Neutrophil (primary cell): ENCODE measurements around the gene METRNL.

Experiments used
- H3K27ac ChIP-seq: fragments of 200-600 bp; sonication (generic); 2 replicates; pipeline ENCODE4 v1.5.1; 2016; ENCODE audit warnings: mild to moderate bottlenecking, moderate library complexity
- H3K27me3 ChIP-seq: fragments of 200-600 bp; sonication (generic); 2 replicates; pipeline ENCODE4 v1.6.0; 2016; ENCODE audit warnings: mild to moderate bottlenecking
- H3K36me3 ChIP-seq: fragments of 200-600 bp; sonication (generic); 2 replicates; pipeline ENCODE4 v1.5.1; 2017
- H3K4me1 ChIP-seq, 2 experiments: fragments of 200-600 bp in 1 of 2; sonication (generic) in 1 of 2; 1 replicate in 1 of 2; 2 replicates in 1 of 2; pipeline versions ENCODE4 v1.5.1 to v1.6.1; 2013 to 2016; ENCODE audit warnings: low read depth in 1 of 2, low read length in 1 of 2, mild to moderate bottlenecking in 1 of 2, moderate library complexity in 1 of 2; ENCODE audit not compliant: control insufficient read depth in 1 of 2, insufficient read depth in 1 of 2
- H3K4me3 ChIP-seq, 2 experiments: fragments of 200-600 bp in 1 of 2; sonication (generic) in 1 of 2; 1 replicate in 1 of 2; 2 replicates in 1 of 2; pipeline ENCODE4 v1.5.1; 2013 to 2016; ENCODE audit warnings: low read depth in 1 of 2, low read length in 1 of 2, mild to moderate bottlenecking in 1 of 2, moderate library complexity in 1 of 2
- H3K9me3 ChIP-seq: fragments of 200-600 bp; sonication (generic); 2 replicates; pipeline ENCODE4 v1.5.1; 2016
- TF ChIP-seq, protein P1 (sequence below): fragments of 200-600 bp; sonication (generic); IDR thresholded peaks from 2 replicates; pipeline ENCODE4 v1.5.1; 2016; ENCODE audit warnings: antibody characterized with exemption

The METRNL gene

DNA sequence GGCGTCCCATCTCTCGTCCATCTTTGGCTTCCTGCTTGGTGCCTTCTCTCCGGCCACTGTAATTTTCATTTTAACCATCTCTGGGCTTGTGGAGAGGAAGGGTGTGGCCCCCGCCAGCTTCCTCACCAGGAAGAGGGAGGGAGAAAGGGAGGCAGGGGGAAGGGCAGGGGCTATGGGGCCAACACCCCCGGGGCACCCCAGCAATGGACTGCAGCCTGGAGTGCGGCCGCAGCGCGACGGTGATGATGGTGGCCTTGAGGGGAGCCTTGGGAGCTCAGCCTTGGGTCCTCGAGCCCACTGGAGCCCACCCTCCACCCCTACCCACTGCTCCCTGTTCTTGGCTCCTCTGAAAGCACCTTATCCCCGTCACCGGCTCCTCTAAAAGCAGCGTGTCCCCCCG lies 9.5 kb downstream of the METRNL start:
- TF ChIP-seq, protein P1, sequence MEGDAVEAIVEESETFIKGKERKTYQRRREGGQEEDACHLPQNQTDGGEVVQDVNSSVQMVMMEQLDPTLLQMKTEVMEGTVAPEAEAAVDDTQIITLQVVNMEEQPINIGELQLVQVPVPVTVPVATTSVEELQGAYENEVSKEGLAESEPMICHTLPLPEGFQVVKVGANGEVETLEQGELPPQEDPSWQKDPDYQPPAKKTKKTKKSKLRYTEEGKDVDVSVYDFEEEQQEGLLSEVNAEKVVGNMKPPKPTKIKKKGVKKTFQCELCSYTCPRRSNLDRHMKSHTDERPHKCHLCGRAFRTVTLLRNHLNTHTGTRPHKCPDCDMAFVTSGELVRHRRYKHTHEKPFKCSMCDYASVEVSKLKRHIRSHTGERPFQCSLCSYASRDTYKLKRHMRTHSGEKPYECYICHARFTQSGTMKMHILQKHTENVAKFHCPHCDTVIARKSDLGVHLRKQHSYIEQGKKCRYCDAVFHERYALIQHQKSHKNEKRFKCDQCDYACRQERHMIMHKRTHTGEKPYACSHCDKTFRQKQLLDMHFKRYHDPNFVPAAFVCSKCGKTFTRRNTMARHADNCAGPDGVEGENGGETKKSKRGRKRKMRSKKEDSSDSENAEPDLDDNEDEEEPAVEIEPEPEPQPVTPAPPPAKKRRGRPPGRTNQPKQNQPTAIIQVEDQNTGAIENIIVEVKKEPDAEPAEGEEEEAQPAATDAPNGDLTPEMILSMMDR, result no peak
- H3K4me3 ChIP-seq, result no peak overlapping the region
- peaks cover 7% of the 10 kb centered on the region for H3K36me3 ChIP-seq
- H3K4me1 ChIP-seq, result peaks cover 3 to 6% of the 10 kb centered on the region in 2 experiments
- H3K9me3 ChIP-seq, result no peaks in the 10 kb centered on the region
- no peak overlapping the region for H3K27ac ChIP-seq
- peaks cover 34% of the 10 kb centered on the region for H3K27me3 ChIP-seq

GRCh38 chr17:83089328-83090132 lies 10.1 kb downstream of the METRNL start:
- peaks cover 0 to 6% of the 10 kb centered on the region in 2 experiments for H3K4me1 ChIP-seq
- no peak overlapping the region for H3K4me3 ChIP-seq
- TF ChIP-seq, protein P1, result no peak
- H3K27ac ChIP-seq, result no peak overlapping the region
- H3K27me3 ChIP-seq, result peaks cover 28% of the 10 kb centered on the region
- no peaks in the 10 kb centered on the region for H3K9me3 ChIP-seq
- peaks cover 13% of the 10 kb centered on the region for H3K36me3 ChIP-seq

DNA sequence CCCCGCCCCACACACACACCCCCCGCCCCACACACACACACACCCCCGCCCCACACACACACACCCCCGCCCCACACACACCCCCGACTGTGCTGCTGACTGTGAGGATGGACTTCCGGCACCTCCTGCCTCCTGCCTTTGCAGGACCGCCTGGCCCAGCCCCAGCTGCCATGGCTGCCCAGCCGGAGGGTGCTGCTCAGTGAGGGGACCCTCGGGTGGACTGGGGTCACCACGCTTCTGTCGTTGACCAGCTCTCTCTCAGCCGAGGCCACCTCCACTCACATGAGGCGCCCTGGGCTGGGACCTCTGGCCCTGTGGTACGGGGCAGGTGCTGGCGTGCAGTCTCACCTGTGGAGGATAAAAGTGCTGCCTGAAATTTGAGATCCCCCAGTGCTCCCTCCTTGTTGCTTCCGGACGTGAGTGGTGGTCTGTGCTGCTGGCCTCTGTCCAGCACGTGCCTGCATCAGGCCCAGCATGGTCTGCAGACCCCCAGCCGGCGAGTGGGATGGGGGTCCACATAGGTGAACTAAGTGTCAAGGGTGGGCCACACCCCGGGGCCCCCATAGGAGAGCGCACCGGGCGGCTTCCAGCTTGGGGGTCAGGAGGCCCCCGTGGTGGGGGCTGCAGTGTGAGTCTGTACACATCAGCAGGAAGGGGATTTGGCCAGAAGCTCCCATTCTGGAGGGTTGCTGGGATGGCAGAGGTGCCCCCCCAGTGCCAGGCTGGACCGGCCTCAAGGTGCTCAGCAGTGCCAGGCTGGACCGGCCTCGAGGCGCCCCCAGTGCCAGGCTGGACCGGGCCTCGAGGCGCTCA lies 11.2 kb downstream of the METRNL start:
- no peak overlapping the region for H3K4me3 ChIP-seq
- H3K4me1 ChIP-seq, result peaks cover 0 to 6% of the 10 kb centered on the region in 2 experiments
- H3K36me3 ChIP-seq, result peaks cover 18% of the 10 kb centered on the region
- H3K27ac ChIP-seq, result no peak overlapping the region
- peaks cover 17% of the 10 kb centered on the region for H3K27me3 ChIP-seq
- TF ChIP-seq, protein P1, result no peak
- H3K9me3 ChIP-seq, result no peaks in the 10 kb centered on the region

- Histone ChIP-seq H3K9me3 (no peaks in the 10 kb centered on the region), H3K4me3 (no peak overlapping the region), H3K4me1 (peaks cover 0 to 6% of the 10 kb centered on the region in 2 experiments), H3K27me3 (peaks cover 14% of the 10 kb centered on the region), H3K36me3 (peaks cover 26% of the 10 kb centered on the region), H3K27ac (no peak overlapping the region)
- TF ChIP-seq, protein P1, result no peak
Observed at GRCh38 chr17:83091257-83092141, 12.1 kb downstream of the METRNL start.

DNA sequence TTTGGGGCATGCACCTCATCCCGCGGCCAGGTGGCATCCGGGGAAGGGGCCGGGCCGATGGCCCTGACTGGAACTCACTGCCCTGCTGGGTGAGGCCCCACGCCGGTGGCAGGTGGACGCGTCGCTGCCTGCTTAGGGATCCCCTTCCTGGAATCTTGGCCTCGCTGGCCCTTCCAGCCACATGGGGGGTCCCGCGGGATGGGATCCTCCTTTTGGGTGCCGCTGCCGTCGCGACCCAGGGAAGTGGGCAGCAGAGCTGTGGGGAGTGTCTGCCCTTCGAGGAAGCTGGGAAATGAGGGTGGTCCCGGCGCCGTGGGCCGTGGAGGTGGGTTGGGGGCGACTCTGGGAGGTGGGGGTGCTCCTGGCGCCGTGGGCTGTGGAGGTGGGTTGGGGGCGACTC lies 12.8 kb downstream of the METRNL start:
- Histone ChIP-seq H3K36me3 (peaks cover 26% of the 10 kb centered on the region), H3K4me1 (peaks cover 0 to 6% of the 10 kb centered on the region in 2 experiments), H3K4me3 (no peak overlapping the region), H3K27ac (no peak overlapping the region), H3K27me3 (peaks cover 20% of the 10 kb centered on the region), H3K9me3 (no peaks in the 10 kb centered on the region)
- TF ChIP-seq, protein P1, result no peak
